ENCODE results near the gene FIGNL2.

The FIGNL2 gene

DNA sequence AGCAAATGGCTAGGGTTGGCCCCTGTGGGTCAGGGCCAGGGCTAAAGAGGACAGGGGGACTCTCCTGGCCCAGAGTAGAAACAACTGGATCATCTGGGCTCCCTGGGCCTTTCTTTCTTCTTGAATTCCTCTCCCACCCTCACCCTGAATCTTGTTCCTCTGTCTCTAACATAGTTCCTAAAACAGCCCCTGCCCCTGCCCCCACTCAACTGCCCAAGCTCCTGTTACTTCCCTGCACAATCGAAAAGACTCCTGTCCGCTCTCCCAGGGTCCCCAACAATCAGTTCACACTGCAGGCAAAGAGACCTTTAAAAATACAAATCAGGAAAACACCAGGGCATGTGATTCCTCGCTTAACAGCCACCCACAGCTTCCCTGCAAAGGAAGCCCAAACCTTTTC lies 21.4 kb upstream of the FIGNL2 start:
- POLR2A ChIA-PET: interaction anchor here (0.6 to 1.5 kb wide), 3 partner anchors 10 to 50 kb away, joined by 3 read pairs; no protein-coding TSS in a partner anchor
- 0% methylated on average over 3 of the region's 3 CpGs for WGBS (ENCODE audit: insufficient coverage)
- peaks cover 0 to 21% (median 4%) of the 10 kb centered on the region in 5 experiments for H3K27me3 ChIP-seq (replicated peaks in 2 of 5; ENCODE audit: control insufficient read depth in 4 of 5, insufficient read depth in 5 of 5, low read length in 4 of 5)

DNA sequence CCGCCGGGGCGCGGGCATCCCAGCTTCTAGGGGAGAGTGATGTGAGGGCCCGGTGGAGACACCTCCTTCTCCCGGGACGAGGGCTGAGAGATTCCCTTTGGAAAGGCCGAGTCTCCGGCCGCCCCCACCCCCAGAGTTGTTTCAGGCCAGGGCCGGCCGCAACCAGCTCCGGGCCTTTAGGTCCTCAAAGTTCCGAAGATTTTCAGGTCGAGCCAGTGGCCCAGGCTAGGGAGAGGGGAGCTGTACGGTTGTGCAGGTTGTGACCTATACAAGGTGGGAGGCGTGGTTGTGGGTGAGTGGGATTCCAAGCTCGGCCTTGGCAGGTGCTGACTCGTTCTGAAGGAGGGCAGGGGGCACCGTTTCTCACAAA lies 21.0 kb upstream of the FIGNL2 start:
- 21% methylated on average over 15 of the region's 20 CpGs for WGBS (ENCODE audit: insufficient coverage)
- ChIA-PET POLR2A (interaction anchor here (0.8 kb wide), 1 partner anchor 48 kb away, joined by 3 read pairs; no protein-coding TSS in a partner anchor), CTCF (interaction anchor here (0.9 to 7.7 kb wide), 13 partner anchors 9 to 53 kb away, joined by 3 to 88 read pairs (median 7); no protein-coding TSS in a partner anchor)
- Histone ChIP-seq H3K27ac (ENCODE audit: insufficient read depth in 1 of 2, low read depth in 1 of 2, low read length in 2 of 2, poor library complexity in 1 of 2, severe bottlenecking in 2 of 2) (no peak overlapping the region), H3K36me3 (ENCODE audit: control insufficient read depth in 4 of 4, insufficient read depth in 4 of 4, low read length in 3 of 4) (no peaks in the 10 kb centered on the region), H3K4me3 (ENCODE audit: control insufficient read depth in 1 of 7, extremely low read depth in 1 of 7, insufficient read depth in 4 of 7, low read depth in 2 of 7, low read length in 6 of 7) (peak overlapping the region in 5 of 7 experiments; percentile 23 to 75 (median 63)), H3K9me3 (ENCODE audit: control extremely low read depth in 1 of 5, control insufficient read depth in 4 of 5, insufficient read depth in 2 of 5, low read depth in 1 of 5, low read length in 4 of 5) (no peaks in the 10 kb centered on the region), H3K27me3 (replicated peaks in 2 of 5; ENCODE audit: control insufficient read depth in 4 of 5, insufficient read depth in 5 of 5, low read length in 4 of 5) (peaks cover 0 to 25% (median 9%) of the 10 kb centered on the region in 5 experiments), H3K4me1 (ENCODE audit: control extremely low read depth in 1 of 4, control insufficient read depth in 4 of 4, insufficient read depth in 4 of 4, low read length in 3 of 4) (peaks cover 4 to 66% (median 57%) of the 10 kb centered on the region in 4 experiments)
- no peak for DNase-seq

More for the DNA sequence above, 21.4 kb upstream of the FIGNL2 start:
- Histone ChIP-seq H3K27ac (ENCODE audit: insufficient read depth in 1 of 2, low read depth in 1 of 2, low read length in 2 of 2, poor library complexity in 1 of 2, severe bottlenecking in 2 of 2) (no peak overlapping the region), H3K4me3 (ENCODE audit: control insufficient read depth in 1 of 7, extremely low read depth in 1 of 7, insufficient read depth in 4 of 7, low read depth in 2 of 7, low read length in 6 of 7) (peak overlapping the region in 4 of 7 experiments; percentile 32 to 75 (median 56)), H3K4me1 (ENCODE audit: control extremely low read depth in 1 of 4, control insufficient read depth in 4 of 4, insufficient read depth in 4 of 4, low read length in 3 of 4) (peaks cover 4 to 62% (median 53%) of the 10 kb centered on the region in 4 experiments), H3K36me3 (ENCODE audit: control insufficient read depth in 4 of 4, insufficient read depth in 4 of 4, low read length in 3 of 4) (no peaks in the 10 kb centered on the region), H3K9me3 (ENCODE audit: control extremely low read depth in 1 of 5, control insufficient read depth in 4 of 5, insufficient read depth in 2 of 5, low read depth in 1 of 5, low read length in 4 of 5) (no peaks in the 10 kb centered on the region)
- CTCF ChIA-PET: interaction anchor here (0.9 to 7.7 kb wide), 16 partner anchors 9 to 449 kb away, joined by 3 to 88 read pairs (median 6); no protein-coding TSS in a partner anchor
- no peak for DNase-seq

DNA sequence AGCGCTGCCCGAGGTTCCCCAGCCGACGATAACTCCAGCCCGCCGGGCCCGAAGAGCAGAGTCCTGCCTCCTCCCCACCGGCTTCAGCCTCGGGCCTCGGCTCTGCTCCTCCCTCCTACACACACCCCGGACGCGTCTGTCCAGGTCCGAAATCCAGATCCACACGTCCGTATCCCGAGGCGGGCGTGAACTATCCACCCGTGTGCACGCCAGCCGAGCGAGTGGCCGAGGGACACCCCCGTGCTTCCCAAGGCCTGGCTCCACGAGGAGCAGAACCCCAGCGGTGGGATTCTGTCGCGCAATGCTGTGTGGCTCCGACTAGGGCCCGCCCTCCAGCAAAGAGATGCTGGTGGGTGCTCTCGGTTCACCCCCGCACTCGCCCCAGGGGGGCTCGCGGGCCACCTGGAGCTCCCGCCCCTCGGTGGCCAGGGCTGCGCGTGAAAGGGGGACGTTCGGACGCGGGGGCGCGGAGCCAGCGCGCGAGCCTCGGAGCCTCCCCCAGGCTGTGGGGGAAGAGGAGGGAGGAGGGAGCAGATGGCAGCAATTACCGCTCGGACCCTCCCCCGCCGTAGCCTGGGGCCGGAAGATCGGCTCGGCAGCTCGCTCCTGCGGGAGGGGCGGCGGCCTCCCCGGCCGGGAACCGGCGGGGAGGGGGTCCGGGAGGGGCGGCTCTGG lies 20.4 kb upstream of the FIGNL2 start:
- H3K27ac ChIP-seq (ENCODE audit: insufficient read depth in 1 of 2, low read depth in 1 of 2, low read length in 2 of 2, poor library complexity in 1 of 2, severe bottlenecking in 2 of 2): no peak overlapping the region
- peaks cover 0 to 30% (median 9%) of the 10 kb centered on the region in 5 experiments for H3K27me3 ChIP-seq (replicated peaks in 2 of 5; ENCODE audit: control insufficient read depth in 4 of 5, insufficient read depth in 5 of 5, low read length in 4 of 5)
- ChIA-PET POLR2A (interaction anchor here (0.8 kb wide), 1 partner anchor 48 kb away, joined by 3 read pairs; no protein-coding TSS in a partner anchor), CTCF (interaction anchor here (1.0 to 7.7 kb wide), 7 partner anchors 9 to 48 kb away, joined by 3 to 88 read pairs (median 25); no protein-coding TSS in a partner anchor)
- peaks cover 4 to 66% (median 62%) of the 10 kb centered on the region in 4 experiments for H3K4me1 ChIP-seq (ENCODE audit: control extremely low read depth in 1 of 4, control insufficient read depth in 4 of 4, insufficient read depth in 4 of 4, low read length in 3 of 4)
- H3K9me3 ChIP-seq (ENCODE audit: control extremely low read depth in 1 of 5, control insufficient read depth in 4 of 5, insufficient read depth in 2 of 5, low read depth in 1 of 5, low read length in 4 of 5): no peaks in the 10 kb centered on the region
- 11% methylated on average over 34 of the region's 67 CpGs for WGBS (ENCODE audit: insufficient coverage)
- no peaks in the 10 kb centered on the region for H3K36me3 ChIP-seq (ENCODE audit: control insufficient read depth in 4 of 4, insufficient read depth in 4 of 4, low read length in 3 of 4)
- peak overlapping the region; percentile 19 to 75 (median 50) for H3K4me3 ChIP-seq (ENCODE audit: control insufficient read depth in 1 of 7, extremely low read depth in 1 of 7, insufficient read depth in 4 of 7, low read depth in 2 of 7, low read length in 6 of 7)
- DNase-seq: peak in 1 of 3 donors; percentile 29

DNA sequence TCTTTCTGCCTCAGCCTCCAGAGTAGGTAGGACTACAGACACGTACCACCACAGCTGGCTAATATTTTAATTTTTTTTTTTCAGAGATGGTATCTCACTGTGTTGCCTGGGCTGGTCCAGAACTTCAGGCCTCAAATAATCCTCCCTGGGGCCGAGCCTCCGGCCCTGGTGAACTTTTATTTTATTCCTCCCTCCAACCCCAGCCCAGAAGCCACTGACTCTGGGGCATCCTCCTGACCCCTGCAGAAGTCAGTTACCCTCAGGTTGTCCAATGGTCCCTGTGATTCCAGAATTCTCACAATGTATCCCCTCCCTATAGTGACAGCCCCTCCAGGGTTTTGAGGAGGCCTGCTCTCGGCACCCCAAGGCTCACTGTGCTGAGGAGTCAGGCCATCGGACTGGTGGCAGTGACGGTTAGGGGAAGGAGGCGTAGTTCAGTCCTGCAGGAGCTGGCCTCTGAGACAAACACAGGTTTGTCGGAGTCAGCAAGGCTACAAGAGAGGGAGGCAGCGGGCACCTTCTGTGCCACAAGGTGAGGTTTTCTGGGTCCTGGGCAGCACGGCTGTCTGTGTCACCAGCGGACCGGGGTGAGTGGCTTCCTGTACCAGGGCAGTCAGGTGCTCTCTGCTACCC lies 19.4 kb upstream of the FIGNL2 start:
- peaks cover 0 to 32% (median 9%) of the 10 kb centered on the region in 5 experiments for H3K27me3 ChIP-seq (replicated peaks in 2 of 5; ENCODE audit: control insufficient read depth in 4 of 5, insufficient read depth in 5 of 5, low read length in 4 of 5)

GRCh38 chr12:51867371-51867770 lies 18.9 kb upstream of the FIGNL2 start:
- DNase-seq: no peak
- H3K4me3 ChIP-seq (ENCODE audit: control insufficient read depth in 1 of 7, extremely low read depth in 1 of 7, insufficient read depth in 4 of 7, low read depth in 2 of 7, low read length in 6 of 7): no peak overlapping the region
- H3K9me3 ChIP-seq (ENCODE audit: control extremely low read depth in 1 of 5, control insufficient read depth in 4 of 5, insufficient read depth in 2 of 5, low read depth in 1 of 5, low read length in 4 of 5): no peaks in the 10 kb centered on the region
- CTCF ChIA-PET: interaction anchor here (0.7 to 0.9 kb wide), 3 partner anchors 15 to 43 kb away, joined by 3 to 4 read pairs (median 3); no protein-coding TSS in a partner anchor
- peaks cover 4 to 74% (median 66%) of the 10 kb centered on the region in 4 experiments for H3K4me1 ChIP-seq (ENCODE audit: control extremely low read depth in 1 of 4, control insufficient read depth in 4 of 4, insufficient read depth in 4 of 4, low read length in 3 of 4)
- H3K36me3 ChIP-seq (ENCODE audit: control insufficient read depth in 4 of 4, insufficient read depth in 4 of 4, low read length in 3 of 4): no peaks in the 10 kb centered on the region
- no peak overlapping the region for H3K27ac ChIP-seq (ENCODE audit: insufficient read depth in 1 of 2, low read depth in 1 of 2, low read length in 2 of 2, poor library complexity in 1 of 2, severe bottlenecking in 2 of 2)
- POLR2A ChIA-PET: interaction anchor here (0.6 kb wide), 1 partner anchor 75 kb away, joined by 3 read pairs; no protein-coding TSS in a partner anchor
- H3K27me3 ChIP-seq (replicated peaks in 2 of 5; ENCODE audit: control insufficient read depth in 4 of 5, insufficient read depth in 5 of 5, low read length in 4 of 5): peaks cover 0 to 32% (median 10%) of the 10 kb centered on the region in 5 experiments

More for the DNA sequence above, 19.4 kb upstream of the FIGNL2 start:
- WGBS (ENCODE audit: insufficient coverage): 85% methylated on average over 10 of the region's 12 CpGs
- H3K36me3 ChIP-seq (ENCODE audit: control insufficient read depth in 4 of 4, insufficient read depth in 4 of 4, low read length in 3 of 4): no peaks in the 10 kb centered on the region
- peaks cover 4 to 75% (median 67%) of the 10 kb centered on the region in 4 experiments for H3K4me1 ChIP-seq (ENCODE audit: control extremely low read depth in 1 of 4, control insufficient read depth in 4 of 4, insufficient read depth in 4 of 4, low read length in 3 of 4)
- ChIA-PET POLR2A (no interaction called here), CTCF (interaction anchor here (0.7 to 0.9 kb wide), 2 partner anchors 16 to 41 kb away, joined by 3 read pairs; no protein-coding TSS in a partner anchor)
- H3K9me3 ChIP-seq (ENCODE audit: control extremely low read depth in 1 of 5, control insufficient read depth in 4 of 5, insufficient read depth in 2 of 5, low read depth in 1 of 5, low read length in 4 of 5): no peaks in the 10 kb centered on the region
- no peak for DNase-seq
- peak overlapping the region in 1 of 7 experiments; percentile 11 for H3K4me3 ChIP-seq (ENCODE audit: control insufficient read depth in 1 of 7, extremely low read depth in 1 of 7, insufficient read depth in 4 of 7, low read depth in 2 of 7, low read length in 6 of 7)
- no peak overlapping the region for H3K27ac ChIP-seq (ENCODE audit: insufficient read depth in 1 of 2, low read depth in 1 of 2, low read length in 2 of 2, poor library complexity in 1 of 2, severe bottlenecking in 2 of 2)

DNA sequence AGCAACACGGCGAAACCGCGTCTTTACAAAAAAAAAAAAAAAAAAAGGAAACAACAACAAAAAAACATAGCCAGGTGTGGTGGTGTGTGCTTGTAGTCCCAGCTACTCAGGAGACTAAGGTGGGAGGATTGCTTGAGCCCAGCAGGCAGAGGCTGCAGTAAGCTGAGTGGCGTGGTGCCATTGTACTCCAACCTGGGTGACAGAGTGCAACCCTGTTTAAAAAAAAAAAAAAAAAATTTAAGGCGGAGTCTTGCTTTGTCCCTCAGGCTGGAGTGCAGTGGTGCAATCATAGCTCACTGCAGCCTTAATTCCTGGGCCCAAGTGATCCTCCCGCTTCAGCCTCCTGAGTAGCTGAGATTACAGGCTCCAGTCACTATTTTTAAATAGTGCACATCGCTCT lies 18.2 kb upstream of the FIGNL2 start:
- H3K4me1 ChIP-seq (ENCODE audit: control extremely low read depth in 1 of 4, control insufficient read depth in 4 of 4, insufficient read depth in 4 of 4, low read length in 3 of 4): peaks cover 4 to 68% (median 61%) of the 10 kb centered on the region in 4 experiments
- no peaks in the 10 kb centered on the region for H3K36me3 ChIP-seq (ENCODE audit: control insufficient read depth in 4 of 4, insufficient read depth in 4 of 4, low read length in 3 of 4)
- CTCF ChIA-PET: interaction anchor here (0.8 to 0.9 kb wide), 2 partner anchors 15 to 42 kb away, joined by 3 to 4 read pairs; no protein-coding TSS in a partner anchor
- H3K27me3 ChIP-seq (replicated peaks in 2 of 5; ENCODE audit: control insufficient read depth in 4 of 5, insufficient read depth in 5 of 5, low read length in 4 of 5): peaks cover 0 to 32% (median 14%) of the 10 kb centered on the region in 5 experiments
- POLR2A ChIA-PET: interaction anchor here (0.6 kb wide), 1 partner anchor 76 kb away, joined by 3 read pairs; no protein-coding TSS in a partner anchor
- DNase-seq: no peak
- WGBS (ENCODE audit: insufficient coverage): 100% methylated on average over 3 of the region's 8 CpGs
- H3K27ac ChIP-seq (ENCODE audit: insufficient read depth in 1 of 2, low read depth in 1 of 2, low read length in 2 of 2, poor library complexity in 1 of 2, severe bottlenecking in 2 of 2): no peak overlapping the region
- H3K4me3 ChIP-seq (ENCODE audit: control insufficient read depth in 1 of 7, extremely low read depth in 1 of 7, insufficient read depth in 4 of 7, low read depth in 2 of 7, low read length in 6 of 7): no peak overlapping the region
- no peaks in the 10 kb centered on the region for H3K9me3 ChIP-seq (ENCODE audit: control extremely low read depth in 1 of 5, control insufficient read depth in 4 of 5, insufficient read depth in 2 of 5, low read depth in 1 of 5, low read length in 4 of 5)
